Measurements from ENCODE around the gene ATF6. TPM values are rescaled to one million over a fixed set of nuclear protein-coding genes. Genes with fewer than 3 reads are reported as not detected.

Gene ATF6
- total and polyA plus RNA-seq, 9 of the 15 experiments (the other 6 are each of a cell fraction or from before 2014, with no cell fraction given) = 11.7 to 32.4 (median 20.4) TPM

- no peak for TF ChIP-seq MGA (IDR thresholded peaks at IDR 0.05)
- no peak for TF ChIP-seq FOXA1 (IDR thresholded peaks at IDR 0.05; ENCODE audit: borderline replicate concordance)
- no peak for TF ChIP-seq TFAM (CRISPR knock-in tag; conservative IDR thresholded peaks at IDR 0.05)
- no peak for TF ChIP-seq DPF2 (IDR thresholded peaks at IDR 0.05)
- TF ChIP-seq IRF9 (tag; IDR thresholded peaks at IDR 0.05) = 0 out of 2 replicates have a peak, but pooled peaks have one; percentile 26
- TF ChIP-seq SLC30A9 (CRISPR knock-in tag; IDR thresholded peaks at IDR 0.05) = no peak
- no peak for TF ChIP-seq MYC (IDR thresholded peaks at IDR 0.05; ENCODE audit: low read depth, low read length)
- TF ChIP-seq MYC (CRISPR knock-in tag; IDR thresholded peaks at IDR 0.05; ENCODE audit: borderline replicate concordance, low read depth) = no peak
- no peak for TF ChIP-seq CEBPG (CRISPR knock-in tag; IDR thresholded peaks at IDR 0.05)
- TF ChIP-seq CEBPG (tag; conservative IDR thresholded peaks at IDR 0.05 in 1 of 2, IDR thresholded peaks at IDR 0.05 in 1 of 2) = peak; percentile 57 to 67; a peak in 3 of 4 replicates
- TF ChIP-seq SRF (CRISPR knock-in tag; IDR thresholded peaks at IDR 0.05) = no peak
- TF ChIP-seq MCM5 (IDR thresholded peaks at IDR 0.05; ENCODE audit: low read depth) = no peak
- no peak for TF ChIP-seq NBN (IDR thresholded peaks at IDR 0.05; ENCODE audit: low read depth)
- TF ChIP-seq ARID3B (CRISPR knock-in tag; IDR thresholded peaks at IDR 0.05; ENCODE audit: borderline replicate concordance) = no peak
- TF ChIP-seq SUPT5H (IDR thresholded peaks at IDR 0.05) = 0 out of 2 replicates have a peak, but pooled peaks have one; percentile 37
Observed at GRCh38 chr1:161790587-161791317, 24.6 kb downstream of the ATF6 start (continued).
